Measurements from ENCODE around the gene CHST7. TPM values are rescaled to one million over a fixed set of nuclear protein-coding genes. Genes with fewer than 3 reads are reported as not detected.

The CHST7 gene
- total RNA-seq, 1 experiment from 2014 or later, result 7.7 TPM

GRCh38 chrX:46531442-46531841 is 42.1 kb upstream of the CHST7 start:
- ATAC-seq, result no peak
- POLR2A ChIA-PET, result no interaction called here

More at GRCh38 chrX:46531442-46531841, 42.1 kb upstream of the CHST7 start:
- Histone ChIP-seq H3K79me2 (ENCODE audit: insufficient read depth, low read length) (no peaks in the 10 kb centered on the region), H4K20me1 (ENCODE audit: insufficient read depth) (no peaks in the 10 kb centered on the region), H3K4me2 (ENCODE audit: low read length) (no peak overlapping the region), H3K36me3 (ENCODE audit: control insufficient read depth in 1 of 2, insufficient read depth in 2 of 2, low read length in 2 of 2) (no peaks in the 10 kb centered on the region), H3K9me2 (ENCODE audit: insufficient read depth) (no peaks in the 10 kb centered on the region), H3K4me1 (ENCODE audit: control insufficient read depth in 1 of 2, insufficient read depth in 2 of 2, low read length in 2 of 2) (no peaks in the 10 kb centered on the region; a peak in 1 of 4 replicates), H3K9me3 (ENCODE audit: control insufficient read depth in 1 of 2, insufficient read depth in 1 of 2, low read depth in 1 of 2, low read length in 2 of 2) (no peaks in the 10 kb centered on the region), H3K9ac (ENCODE audit: low read length) (no peak overlapping the region), H3K27me3 (ENCODE audit: insufficient read depth, low read length) (no peaks in the 10 kb centered on the region), H3K4me3 (replicated peaks in 1 of 2; ENCODE audit: low read depth in 1 of 2, low read length in 2 of 2) (no peak overlapping the region), H2AFZ (ENCODE audit: low read depth, low read length, poor library complexity, severe bottlenecking) (no peak overlapping the region), H3K27ac (ENCODE audit: low read depth, low read length) (no peak overlapping the region)
- RAD21 ChIA-PET (ENCODE audit: low non-redundant PET in 1 of 2, low total read pairs in 2 of 2, uncharacterized antibody in 2 of 2, unreplicated experiment in 2 of 2), result no interaction called here
- no TSS peak for BruUV-seq (replicated peaks)
- CTCF ChIA-PET, result no interaction called here
- DNase-seq (ENCODE audit: low read depth, low spot score), result no peak
- intact Hi-C loops (cut with micrococcal nuclease), result no loop called here
- no peak for TF ChIP-seq TCF7L2 (IDR thresholded peaks at IDR 0.05; ENCODE audit: borderline replicate concordance, extremely low read depth, insufficient read depth, insufficient read length)
- no peak for TF ChIP-seq RAD21 (IDR thresholded peaks at IDR 0.05; ENCODE audit: low read depth)
- TF ChIP-seq MAX (IDR thresholded peaks at IDR 0.05), result no peak
- TF ChIP-seq POLR2A (IDR thresholded peaks at IDR 0.05; ENCODE audit: borderline replicate concordance, extremely low read depth, insufficient read depth, insufficient read length), result no peak
- no peak for TF ChIP-seq POLR2AphosphoS5 (IDR thresholded peaks at IDR 0.05; ENCODE audit: low read depth, low read length)
- TF ChIP-seq, protein P1, sequence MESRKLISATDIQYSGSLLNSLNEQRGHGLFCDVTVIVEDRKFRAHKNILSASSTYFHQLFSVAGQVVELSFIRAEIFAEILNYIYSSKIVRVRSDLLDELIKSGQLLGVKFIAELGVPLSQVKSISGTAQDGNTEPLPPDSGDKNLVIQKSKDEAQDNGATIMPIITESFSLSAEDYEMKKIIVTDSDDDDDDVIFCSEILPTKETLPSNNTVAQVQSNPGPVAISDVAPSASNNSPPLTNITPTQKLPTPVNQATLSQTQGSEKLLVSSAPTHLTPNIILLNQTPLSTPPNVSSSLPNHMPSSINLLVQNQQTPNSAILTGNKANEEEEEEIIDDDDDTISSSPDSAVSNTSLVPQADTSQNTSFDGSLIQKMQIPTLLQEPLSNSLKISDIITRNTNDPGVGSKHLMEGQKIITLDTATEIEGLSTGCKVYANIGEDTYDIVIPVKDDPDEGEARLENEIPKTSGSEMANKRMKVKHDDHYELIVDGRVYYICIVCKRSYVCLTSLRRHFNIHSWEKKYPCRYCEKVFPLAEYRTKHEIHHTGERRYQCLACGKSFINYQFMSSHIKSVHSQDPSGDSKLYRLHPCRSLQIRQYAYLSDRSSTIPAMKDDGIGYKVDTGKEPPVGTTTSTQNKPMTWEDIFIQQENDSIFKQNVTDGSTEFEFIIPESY (IDR thresholded peaks at IDR 0.05; ENCODE audit: extremely low read depth, insufficient replicate concordance, low read length), result no peak
- TF ChIP-seq REST (IDR thresholded peaks at IDR 0.05; ENCODE audit: low read depth), result no peak
- no peak for TF ChIP-seq EZH2 (IDR thresholded peaks at IDR 0.05)
- no peak for TF ChIP-seq FOSL1 (IDR thresholded peaks at IDR 0.05; ENCODE audit: low read depth)
- TF ChIP-seq ELF1 (IDR thresholded peaks at IDR 0.05; ENCODE audit: borderline replicate concordance, low read depth), result no peak
- TF ChIP-seq EZH2phosphoT487 (IDR thresholded peaks at IDR 0.05; ENCODE audit: borderline replicate concordance), result no peak
- no peak for TF ChIP-seq SP1 (IDR thresholded peaks at IDR 0.05; ENCODE audit: low read depth)

Data from HCT116 (cell line).